Transverse colon (tissue), 4 donors: Measurements from ENCODE around the gene MUC6.

ENCODE experiments used
- CTCF ChIP-seq, 5 experiments: fragments of 200-600 bp in 3 of 5; fragments of 450-650 bp in 2 of 5; sonication (generic) in 3 of 5; IDR thresholded peaks; 1 replicate in 2 of 5; 2 replicates in 3 of 5; pipeline ENCODE4 v1.5.1; 2016 to 2017; ENCODE audit warnings: antibody characterized with exemption in 5 of 5, inconsistent platforms in 3 of 5, mild to moderate bottlenecking in 2 of 5, moderate library complexity in 1 of 5
- EP300 ChIP-seq: sonication (generic); formaldehyde crosslinking; IDR thresholded peaks from one replicate; pipeline ENCODE4 v1.6.1; 2017; ENCODE audit warnings: antibody characterized with exemption, low read depth
- POLR2AphosphoS5 ChIP-seq, 3 donors: sonication (generic); formaldehyde crosslinking; IDR thresholded peaks; one replicate each; pipeline ENCODE4 v1.6.1; 2016; ENCODE audit warnings: antibody characterized with exemption in 3 of 3

- no peak for TF ChIP-seq EP300
- TF ChIP-seq POLR2AphosphoS5 (IDR thresholded peaks at IDR 0.05), result no peak
- no peak for TF ChIP-seq CTCF (IDR thresholded peaks at IDR 0.05)
Observed at GRCh38 chr11:1015064-1015463, 21.5 kb downstream of the MUC6 start.
